GM12878 (cell line): ENCODE data around the gene ABCA7. TPM values are rescaled to one million over a fixed set of nuclear protein-coding genes. Genes with fewer than 3 reads are reported as not detected.

Experiments used
- ATAC-seq: fragments of 200-7000 bp; cut with Tn5 transposase; 3 replicates; pipeline ENCODE4 v1.9.1; 2020; ENCODE audit warnings: mild to moderate bottlenecking, moderate library complexity
- BruUV-seq: library from RNA; stranded (reverse); fragments of 400-500 nt; replicated peaks from 2 replicates; lab custom pipeline; 2021; lab: Mats Ljungman, UMichigan
- CTCF ChIA-PET: fragments of 300-600 bp; sonication (Branson Sonifier 250); formaldehyde crosslinking; extraction: SDS; loops from one replicate; lab custom pipeline; 2021; ENCODE audit warnings: inconsistent platforms; lab: Yijun Ruan, JAX
- POLR2A ChIA-PET: fragments of 350-600 bp; formaldehyde crosslinking; extraction: SDS; loops from one replicate; lab custom pipeline; 2021; ENCODE audit warnings: inconsistent platforms; lab: Charles Lee
- RAD21 ChIA-PET: fragments of 300-600 bp; sonication (Branson Sonifier 250); formaldehyde crosslinking; loops from one replicate; lab custom pipeline; 2023; ENCODE audit warnings: antibody characterized with exemption; ENCODE audit not compliant: unreplicated experiment; lab: Charles Lee
- SMC1A ChIA-PET: fragments of 300-600 bp; sonication (Branson Sonifier 250); formaldehyde crosslinking; loops from one replicate; lab custom pipeline; 2023; ENCODE audit not compliant: unreplicated experiment, uncharacterized antibody; lab: Charles Lee
- DNase-seq: peaks from one replicate; pipeline ENCODE4 v3.0.0-alpha.2; 2011; ENCODE audit warnings: low read depth, low spot score
- FAIRE-seq: peaks from 3 replicates; lab custom pipeline; 2011; peaks lifted over from hg19 to GRCh38; lab: Jason Lieb, UNC
- H2AFZ ChIP-seq: 2 replicates; pipeline ENCODE4 v1.6.0; 2011; ENCODE audit warnings: low read depth, low read length, control low read depth; ENCODE audit not compliant: control insufficient read depth
- H3K27ac ChIP-seq: 2 replicates; pipeline ENCODE4 v1.5.1; 2011; ENCODE audit warnings: control low read depth; ENCODE audit not compliant: control insufficient read depth, insufficient read depth
- H3K27me3 ChIP-seq, 2 experiments: replicated peaks in 1 of 2; 2 replicates each; pipeline versions ENCODE4 v1.6.0 to v1.6.1; 2011; ENCODE audit warnings: low read length in 1 of 2; ENCODE audit not compliant: control insufficient read depth in 2 of 2, insufficient read depth in 2 of 2
- H3K36me3 ChIP-seq, 2 experiments: 2 replicates each; pipeline ENCODE4 v1.5.1; 2011; ENCODE audit warnings: low read length in 1 of 2; ENCODE audit not compliant: control insufficient read depth in 2 of 2, insufficient read depth in 2 of 2
- H3K4me1 ChIP-seq: 2 replicates; pipeline ENCODE4 v1.6.1; 2011; ENCODE audit warnings: mild to moderate bottlenecking, low read length, moderate library complexity, mixed read lengths; ENCODE audit not compliant: control insufficient read depth, insufficient read depth
- H3K4me2 ChIP-seq: 2 replicates; pipeline ENCODE4 v1.6.0; 2011; ENCODE audit warnings: control low read depth; ENCODE audit not compliant: control insufficient read depth, insufficient read depth
- H3K4me3 ChIP-seq: fragments of 200-600 bp; sonication (generic); 2 replicates; pipeline ENCODE4 v1.5.1; 2016
- H3K79me2 ChIP-seq: 2 replicates; pipeline ENCODE4 v1.6.0; 2011; ENCODE audit warnings: low read length; ENCODE audit not compliant: control insufficient read depth, insufficient read depth
- H3K9ac ChIP-seq: 2 replicates; pipeline ENCODE4 v1.8.0; 2011; ENCODE audit warnings: low read length, control low read depth, mixed read lengths; ENCODE audit not compliant: control insufficient read depth, insufficient read depth
- H3K9me3 ChIP-seq: replicated peaks from 3 replicates; pipeline ENCODE4 v1.5.1; 2011; ENCODE audit warnings: mild to moderate bottlenecking, low read length; ENCODE audit not compliant: control insufficient read depth, insufficient read depth
- H4K20me1 ChIP-seq: 2 replicates; pipeline ENCODE4 v1.6.0; 2011; ENCODE audit not compliant: control insufficient read depth, insufficient read depth
- EGR1 ChIP-seq, 2 experiments: IDR thresholded peaks; 1 replicate in 1 of 2; 2 replicates in 1 of 2; pipeline ENCODE4 v1.6.1; 2011 to 2012; ENCODE audit warnings: low read depth in 2 of 2, low read length in 2 of 2, borderline replicate concordance in 1 of 2, mild to moderate bottlenecking in 1 of 2, moderate library complexity in 1 of 2
- EZH2 ChIP-seq: IDR thresholded peaks from 2 replicates; pipeline ENCODE4 v1.6.1; 2012; ENCODE audit warnings: low read depth, mild to moderate bottlenecking, control low read depth, inconsistent platforms, low read length, borderline replicate concordance; ENCODE audit not compliant: control insufficient read depth
- FOXK2 ChIP-seq: fragments of 450-650 bp; IDR thresholded peaks from 2 replicates; pipeline ENCODE4 v1.6.1; 2017; ENCODE audit warnings: mild to moderate bottlenecking, moderate library complexity
- IKZF1 ChIP-seq: fragments of 450-650 bp; conservative IDR thresholded peaks from 2 replicates; pipeline ENCODE4 v1.6.1; 2017; ENCODE audit warnings: antibody characterized with exemption, mild to moderate bottlenecking
- POLR2A ChIP-seq: IDR thresholded peaks from 2 replicates; pipeline ENCODE4 v1.6.1; 2011; ENCODE audit warnings: low read depth, mild to moderate bottlenecking, low read length
- SRF ChIP-seq, 2 experiments: IDR thresholded peaks; 2 replicates each; pipeline ENCODE4 v1.6.1; 2011; ENCODE audit warnings: low read depth in 2 of 2, low read length in 2 of 2, mild to moderate bottlenecking in 1 of 2, moderate library complexity in 1 of 2
- WGBS: methylation state at CpG from one replicate; pipeline ENCODE4 v1.1.6; 2016; ENCODE audit warnings: low lambda C conversion rate; ENCODE audit not compliant: insufficient replicate concordance, insufficient coverage; ENCODE audit errors: missing lambda C conversion rate; 5-methylcytosine and 5-hydroxymethylcytosine counted together
- in situ Hi-C: fragments of 300-500 bp; cut with MboI; formaldehyde crosslinking; loops from 9 replicates; pipeline ENCODE4 v1.14.3; 2018; ENCODE audit warnings: mixed read lengths
- intact Hi-C: fragments of 100-400 bp; cut with micrococcal nuclease; formaldehyde crosslinking; loops from one replicate; pipeline ENCODE4 v1.14.2; 2022; ENCODE audit not compliant: unreplicated experiment
- polyA plus RNA-seq, 11 experiments: library from polyadenylated mRNA; depleted of rRNA in 4 of 11; unstranded in 6 of 11; stranded (reverse) in 5 of 11; fragments of >200 nt; fragmentation: Nextera tagmentation in 4 of 11; fragmentation: Illumina TruSeq in 1 of 11; extraction: Ambion mirVana in 4 of 11; extraction: Trizol in 1 of 11; gene quantifications; 1 replicate in 1 of 11; 2 replicates in 10 of 11; pipeline versions ENCODE4 v1.2.1 to v1.2.3, GENCODE V29; 2011 to 2016; ENCODE audit warnings: inconsistent platforms in 2 of 11, missing spikeins in 2 of 11, low read depth in 1 of 11
- total RNA-seq, 4 experiments: library from RNA; depleted of rRNA in 3 of 4; stranded (reverse); fragments of >200 nt in 3 of 4; fragmentation: Illumina TruSeq in 1 of 4; extraction: Trizol in 1 of 4; gene quantifications; 2 replicates each; pipeline versions ENCODE4 v1.2.1 to v1.2.3, GENCODE V29; 2013 to 2021
- TF ChIP-seq, protein P1 (sequence below): IDR thresholded peaks from 2 replicates; pipeline ENCODE4 v1.6.1; 2011; ENCODE audit warnings: borderline replicate concordance, low read depth, mild to moderate bottlenecking, moderate library complexity, low read length; ENCODE audit not compliant: insufficient read depth, poor library complexity, severe bottlenecking
- TF ChIP-seq, protein P2 (sequence below): IDR thresholded peaks from 2 replicates; pipeline ENCODE4 v1.6.1; 2011; ENCODE audit warnings: low read depth, mild to moderate bottlenecking, low read length, moderate library complexity, borderline replicate concordance; ENCODE audit errors: extremely low read depth

ABCA7 gene
- total and polyA plus RNA-seq, 10 of the 15 experiments (the other 5 are each of a cell fraction or from before 2014, with no cell fraction given), result 1.0 to 49.5 (median 14.8) TPM

DNA sequence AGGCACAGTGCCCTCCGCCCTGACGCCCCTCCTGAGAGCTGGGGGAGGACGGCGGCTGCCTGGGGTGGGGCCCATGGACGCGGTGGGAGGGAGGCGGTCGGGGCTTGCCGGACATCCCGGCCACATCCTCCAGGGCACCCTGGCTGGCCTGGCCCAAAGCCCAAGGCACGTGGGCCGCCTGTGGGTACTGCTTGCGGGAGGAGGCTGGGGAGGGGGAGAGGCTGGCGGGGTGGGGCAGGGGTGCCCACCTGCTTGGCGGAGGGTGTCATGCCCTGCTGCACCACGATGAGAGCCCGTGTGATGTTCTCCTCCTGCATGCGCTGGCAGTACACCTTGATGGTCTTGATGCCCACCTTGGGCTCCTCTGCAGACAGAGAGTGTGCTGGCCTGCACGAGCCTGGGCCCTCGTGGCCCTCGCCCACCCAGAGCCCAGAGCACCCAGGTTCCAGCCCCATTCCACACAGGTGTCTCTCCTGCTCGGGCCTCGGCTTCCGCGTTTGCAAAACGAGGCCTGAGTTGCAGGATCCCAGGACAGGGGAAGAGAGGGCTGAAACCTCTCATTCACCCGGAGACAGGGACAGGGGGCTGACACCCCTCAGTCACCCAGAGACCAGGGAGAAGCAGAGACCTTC lies 51.8 kb downstream of the ABCA7 start:
- H3K9me3 ChIP-seq, result no peaks in the 10 kb centered on the region
- in situ Hi-C loops, result no loop called here
- no peaks in the 10 kb centered on the region for H4K20me1 ChIP-seq
- CTCF ChIA-PET, result interaction anchor here (1.2 kb wide), 1 partner anchor 25 kb away, joined by 3 read pairs; no protein-coding TSS in a partner anchor
- H3K4me3 ChIP-seq, result no peak overlapping the region
- H3K9ac ChIP-seq, result no peak overlapping the region
- no peak overlapping the region for H3K27ac ChIP-seq
- H2AFZ ChIP-seq, result no peak overlapping the region
- H3K27me3 ChIP-seq, result no peaks in the 10 kb centered on the region
- DNase-seq (no peak), FAIRE-seq (no peak), ATAC-seq (no peak)
- POLR2A ChIA-PET, result no interaction called here
- RAD21 ChIA-PET, result no interaction called here
- H3K79me2 ChIP-seq, result peaks cover 24% of the 10 kb centered on the region
- no peak for TF ChIP-seq FOXK2
- TF ChIP-seq, protein P1, sequence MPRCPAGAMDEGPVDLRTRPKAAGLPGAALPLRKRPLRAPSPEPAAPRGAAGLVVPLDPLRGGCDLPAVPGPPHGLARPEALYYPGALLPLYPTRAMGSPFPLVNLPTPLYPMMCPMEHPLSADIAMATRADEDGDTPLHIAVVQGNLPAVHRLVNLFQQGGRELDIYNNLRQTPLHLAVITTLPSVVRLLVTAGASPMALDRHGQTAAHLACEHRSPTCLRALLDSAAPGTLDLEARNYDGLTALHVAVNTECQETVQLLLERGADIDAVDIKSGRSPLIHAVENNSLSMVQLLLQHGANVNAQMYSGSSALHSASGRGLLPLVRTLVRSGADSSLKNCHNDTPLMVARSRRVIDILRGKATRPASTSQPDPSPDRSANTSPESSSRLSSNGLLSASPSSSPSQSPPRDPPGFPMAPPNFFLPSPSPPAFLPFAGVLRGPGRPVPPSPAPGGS, result no peak
- TF ChIP-seq IKZF1, result no peak
- TF ChIP-seq POLR2A, result peak; percentile 23; the same call in 1 of the 2 replicates
- TF ChIP-seq EZH2, result no peak
- no peak for TF ChIP-seq EGR1 (IDR thresholded peaks at IDR 0.05; ENCODE audit: borderline replicate concordance in 1 of 2, low read depth in 2 of 2, low read length in 2 of 2)
- TF ChIP-seq SRF (IDR thresholded peaks at IDR 0.05; ENCODE audit: low read depth in 2 of 2, low read length in 2 of 2), result no peak
- TF ChIP-seq, protein P2, sequence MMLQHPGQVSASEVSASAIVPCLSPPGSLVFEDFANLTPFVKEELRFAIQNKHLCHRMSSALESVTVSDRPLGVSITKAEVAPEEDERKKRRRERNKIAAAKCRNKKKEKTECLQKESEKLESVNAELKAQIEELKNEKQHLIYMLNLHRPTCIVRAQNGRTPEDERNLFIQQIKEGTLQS, result no peak
- no peak overlapping the region for H3K4me2 ChIP-seq
- no TSS peak for BruUV-seq
- SMC1A ChIA-PET, result no interaction called here
- intact Hi-C loops, result no loop called here
- peaks cover 35% of the 10 kb centered on the region for H3K4me1 ChIP-seq
- WGBS, result 93% methylated on average over 18 of the region's 27 CpGs
- peaks cover 6 to 27% of the 10 kb centered on the region in 2 experiments for H3K36me3 ChIP-seq
